ENCODE measurements around the gene PYCARD. TPM values are rescaled to one million over a fixed set of nuclear protein-coding genes. Genes with fewer than 3 reads are reported as not detected.

The PYCARD gene
- total RNA-seq, 1 donor from 2014 or later: 1.7 TPM

DNA sequence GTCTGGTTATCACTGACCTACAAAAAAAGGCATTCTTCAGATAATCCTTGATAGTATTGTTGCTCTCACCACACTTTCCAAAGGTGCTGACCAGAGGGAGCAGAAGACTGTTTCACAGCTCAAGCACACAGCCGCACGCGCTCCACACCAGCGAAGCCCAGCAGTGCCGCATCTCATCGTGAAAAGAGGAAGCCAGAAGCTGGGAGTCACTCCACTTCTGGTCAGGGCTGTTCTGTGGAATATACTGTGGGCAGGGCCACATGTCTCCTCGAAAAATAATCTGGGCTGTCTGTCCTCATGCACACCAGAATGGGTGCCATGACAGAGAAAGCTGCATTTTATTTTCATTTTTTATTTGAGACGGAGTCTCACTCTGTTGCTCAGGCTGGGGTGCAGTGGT is 45.4 kb downstream of the PYCARD start:
- Mint-ChIP-seq H3K4me1 (no peaks in the 10 kb centered on the region), H3K27me3 (ENCODE audit: low read depth) (peaks cover 28% of the 10 kb centered on the region), H3K27ac (ENCODE audit: unreplicated experiment) (no peak overlapping the region), H3K4me3 (no peak overlapping the region), H3K9me3 (no peaks in the 10 kb centered on the region), H3K36me3 (ENCODE audit: low read depth) (no peaks in the 10 kb centered on the region)
- TF ChIP-seq, protein P1, sequence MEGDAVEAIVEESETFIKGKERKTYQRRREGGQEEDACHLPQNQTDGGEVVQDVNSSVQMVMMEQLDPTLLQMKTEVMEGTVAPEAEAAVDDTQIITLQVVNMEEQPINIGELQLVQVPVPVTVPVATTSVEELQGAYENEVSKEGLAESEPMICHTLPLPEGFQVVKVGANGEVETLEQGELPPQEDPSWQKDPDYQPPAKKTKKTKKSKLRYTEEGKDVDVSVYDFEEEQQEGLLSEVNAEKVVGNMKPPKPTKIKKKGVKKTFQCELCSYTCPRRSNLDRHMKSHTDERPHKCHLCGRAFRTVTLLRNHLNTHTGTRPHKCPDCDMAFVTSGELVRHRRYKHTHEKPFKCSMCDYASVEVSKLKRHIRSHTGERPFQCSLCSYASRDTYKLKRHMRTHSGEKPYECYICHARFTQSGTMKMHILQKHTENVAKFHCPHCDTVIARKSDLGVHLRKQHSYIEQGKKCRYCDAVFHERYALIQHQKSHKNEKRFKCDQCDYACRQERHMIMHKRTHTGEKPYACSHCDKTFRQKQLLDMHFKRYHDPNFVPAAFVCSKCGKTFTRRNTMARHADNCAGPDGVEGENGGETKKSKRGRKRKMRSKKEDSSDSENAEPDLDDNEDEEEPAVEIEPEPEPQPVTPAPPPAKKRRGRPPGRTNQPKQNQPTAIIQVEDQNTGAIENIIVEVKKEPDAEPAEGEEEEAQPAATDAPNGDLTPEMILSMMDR (conservative IDR thresholded peaks at IDR 0.05): no peak
- no peak for DNase-seq (ENCODE audit: low read depth, low spot score)

Other genes with a start within 250 kb of the PYCARD start
- gene SETD1A, start 245.0 kb downstream of the PYCARD start, total RNA-seq: 33.4 and 35.2 TPM in 2 replicates
- 1.9 and 2.3 TPM in 2 replicates for gene HSD3B7, start 217.6 kb downstream of the PYCARD start, total RNA-seq
- gene STX1B, start 192.1 kb downstream of the PYCARD start, total RNA-seq: 12.1 and 14.1 TPM in 2 replicates
- gene STX4, start 169.2 kb downstream of the PYCARD start, total RNA-seq: 21.9 and 26.0 TPM in 2 replicates
- gene ZNF668, start 128.5 kb downstream of the PYCARD start, total RNA-seq: 16.8 and 19.7 TPM in 2 replicates
- gene ZNF646, start 128.3 kb downstream of the PYCARD start, total RNA-seq: 32.3 and 32.4 TPM in 2 replicates
- gene PRSS53, start 113.8 kb downstream of the PYCARD start, total RNA-seq: 3.7 and 4.4 TPM in 2 replicates
- 62.4 and 70.1 TPM in 2 replicates for gene VKORC1, start 108.0 kb downstream of the PYCARD start, total RNA-seq
- 42.4 and 43.5 TPM in 2 replicates for gene BCKDK, start 94.4 kb downstream of the PYCARD start, total RNA-seq
- gene KAT8, start 85.1 kb downstream of the PYCARD start, total RNA-seq: 72.6 and 76.9 TPM in 2 replicates
- not detected in 2 replicates for gene PRSS8, start 67.0 kb downstream of the PYCARD start, total RNA-seq
- 0.68 and 1.1 TPM in 2 replicates for gene PRSS36, start 52.7 kb downstream of the PYCARD start, total RNA-seq
- 970 and 984 TPM in 2 replicates for gene FUS, start 22.6 kb downstream of the PYCARD start, total RNA-seq
- 0.05 TPM in 1 of 2 replicates, not detected in the other for gene TRIM72, start 11.4 kb upstream of the PYCARD start, total RNA-seq
- gene PYDC1, start 14.4 kb upstream of the PYCARD start, total RNA-seq: not detected in 2 replicates
- gene ITGAM, start 57.2 kb upstream of the PYCARD start, total RNA-seq: not detected in 2 replicates
- not detected in 2 replicates for gene ITGAX, start 152.4 kb upstream of the PYCARD start, total RNA-seq
- not detected in 2 replicates for gene ITGAD, start 190.6 kb upstream of the PYCARD start, total RNA-seq
- not detected in 2 replicates for gene COX6A2, start 225.6 kb upstream of the PYCARD start, total RNA-seq
- gene ZNF843, start 240.0 kb upstream of the PYCARD start, total RNA-seq: 0.91 and 1.0 TPM in 2 replicates